ENCODE data around the gene ZNF367.
A peak's percentile ranks its signal among the peaks of the same experiment; 100 is the strongest.

ZNF367 gene

GRCh38 chr9:96418083-96418919 lies at the start of gene ZNF367:
TSS of gene ZNF367 (minus strand) at chr9:96418370. CDS start at chr9:96418032, 338 bp downstream.
- Histone ChIP-seq H3K4me3 (ENCODE audit: low read depth, low read length, poor library complexity, severe bottlenecking) (peak within 1 kb of the TSS; percentile 95), H3K9me2 (ENCODE audit: low read depth, low read length) (no peaks in the 10 kb centered on the region), H3K36me3 (ENCODE audit: insufficient read depth, low read length) (peaks cover 14% of the 10 kb centered on the region), H3K27ac (ENCODE audit: low read depth, low read length, poor library complexity, severe bottlenecking) (peak within 1 kb of the TSS; percentile 94), H3F3A (ENCODE audit: insufficient read depth, low read length) (peaks cover 4% of the 10 kb centered on the region; the same call in 1 of the 2 replicates), H3K9me3 (ENCODE audit: low read length) (no peaks in the 10 kb centered on the region), H4K20me1 (ENCODE audit: insufficient read depth, low read length) (no peaks in the 10 kb centered on the region), H2AFZ (ENCODE audit: low read length) (no peak within 1 kb of the TSS), H3K9ac (ENCODE audit: low read length) (peak within 1 kb of the TSS; percentile 99), H3K27me3 (ENCODE audit: insufficient read depth, low read length) (no peaks in the 10 kb centered on the region), H3K79me2 (ENCODE audit: insufficient read depth, low read length) (peaks cover 36% of the 10 kb centered on the region), H3K4me1 (ENCODE audit: insufficient read depth, low read length, severe bottlenecking) (peaks cover 50% of the 10 kb centered on the region), H3K4me2 (ENCODE audit: low read length) (peak within 1 kb of the TSS; percentile 97)
- TF ChIP-seq CTCF (IDR thresholded peaks at IDR 0.05; ENCODE audit: low read length) (no peak), EZH2 (IDR thresholded peaks at IDR 0.05; ENCODE audit: borderline replicate concordance, low read length) (no peak)

- Histone ChIP-seq H3K9me2 (ENCODE audit: low read depth, low read length) (no peaks in the 10 kb centered on the region), H3K9me3 (ENCODE audit: low read length) (no peaks in the 10 kb centered on the region), H3K79me2 (ENCODE audit: insufficient read depth, low read length) (no peaks in the 10 kb centered on the region), H3K27ac (ENCODE audit: low read depth, low read length, poor library complexity, severe bottlenecking) (no peak overlapping the region), H3K4me1 (ENCODE audit: insufficient read depth, low read length, severe bottlenecking) (no peaks in the 10 kb centered on the region), H2AFZ (ENCODE audit: low read length) (no peak overlapping the region), H3K27me3 (ENCODE audit: insufficient read depth, low read length) (no peaks in the 10 kb centered on the region), H3K36me3 (ENCODE audit: insufficient read depth, low read length) (peaks cover 3% of the 10 kb centered on the region; the same call in 1 of the 2 replicates), H3K9ac (ENCODE audit: low read length) (no peak overlapping the region), H3K4me3 (ENCODE audit: low read depth, low read length, poor library complexity, severe bottlenecking) (no peak overlapping the region), H3F3A (ENCODE audit: insufficient read depth, low read length) (no peaks in the 10 kb centered on the region), H3K4me2 (ENCODE audit: low read length) (no peak overlapping the region), H4K20me1 (ENCODE audit: insufficient read depth, low read length) (no peaks in the 10 kb centered on the region)
- no peak for TF ChIP-seq EZH2 (IDR thresholded peaks at IDR 0.05; ENCODE audit: borderline replicate concordance, low read length)
- TF ChIP-seq CTCF (IDR thresholded peaks at IDR 0.05; ENCODE audit: low read length): no peak
Measured at GRCh38 chr9:96467784-96468183, 49.6 kb upstream of the ZNF367 start.

GRCh38 chr9:96464426-96464825 lies 46.3 kb upstream of the ZNF367 start:
- H3K9me2 ChIP-seq (ENCODE audit: low read depth, low read length): no peaks in the 10 kb centered on the region
- H3F3A ChIP-seq (ENCODE audit: insufficient read depth, low read length): no peaks in the 10 kb centered on the region
- H3K36me3 ChIP-seq (ENCODE audit: insufficient read depth, low read length): no peaks in the 10 kb centered on the region
- no peak overlapping the region for H3K4me3 ChIP-seq (ENCODE audit: low read depth, low read length, poor library complexity, severe bottlenecking)
- H3K9me3 ChIP-seq (ENCODE audit: low read length): no peaks in the 10 kb centered on the region
- H3K27ac ChIP-seq (ENCODE audit: low read depth, low read length, poor library complexity, severe bottlenecking): no peak overlapping the region
- H3K27me3 ChIP-seq (ENCODE audit: insufficient read depth, low read length): no peaks in the 10 kb centered on the region
- no peaks in the 10 kb centered on the region for H3K79me2 ChIP-seq (ENCODE audit: insufficient read depth, low read length)
- TF ChIP-seq EZH2 (IDR thresholded peaks at IDR 0.05; ENCODE audit: borderline replicate concordance, low read length) (no peak), CTCF (IDR thresholded peaks at IDR 0.05; ENCODE audit: low read length) (no peak)
- H3K9ac ChIP-seq (ENCODE audit: low read length): no peak overlapping the region
- H2AFZ ChIP-seq (ENCODE audit: low read length): no peak overlapping the region
- H3K4me1 ChIP-seq (ENCODE audit: insufficient read depth, low read length, severe bottlenecking): no peaks in the 10 kb centered on the region
- no peaks in the 10 kb centered on the region for H4K20me1 ChIP-seq (ENCODE audit: insufficient read depth, low read length)
- H3K4me2 ChIP-seq (ENCODE audit: low read length): no peak overlapping the region

Data from OCI-LY1 (cell line).